Activated naive CD4-positive, alpha-beta T cell (primary cell): Measurements from ENCODE around the gene CFAP58.

Experiments
- DNase-seq, 4 experiments: peaks; one replicate each; lab custom pipeline; 2025; lab: John Stamatoyannopoulos, UW

CFAP58 gene

DNA sequence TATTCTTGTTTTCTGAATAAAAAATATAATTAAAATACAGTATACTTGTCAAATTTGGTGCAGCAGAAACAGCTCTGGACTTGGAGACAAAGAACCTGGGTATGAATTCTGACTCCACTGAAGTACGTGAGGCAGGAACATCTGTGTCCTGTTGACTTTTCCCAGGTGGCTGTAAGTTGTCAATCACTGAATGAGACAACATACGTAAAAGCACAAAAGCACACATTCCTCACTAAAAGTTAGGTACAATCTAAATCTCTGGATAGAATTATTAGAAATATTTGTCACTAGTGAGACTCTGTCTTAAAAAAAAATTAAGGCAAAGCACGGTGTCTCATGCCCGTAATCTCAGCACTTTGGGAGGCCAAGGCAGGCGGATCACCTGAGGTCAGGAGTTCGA, 18.1 kb downstream of the CFAP58 start:
- no peak for DNase-seq

DNA sequence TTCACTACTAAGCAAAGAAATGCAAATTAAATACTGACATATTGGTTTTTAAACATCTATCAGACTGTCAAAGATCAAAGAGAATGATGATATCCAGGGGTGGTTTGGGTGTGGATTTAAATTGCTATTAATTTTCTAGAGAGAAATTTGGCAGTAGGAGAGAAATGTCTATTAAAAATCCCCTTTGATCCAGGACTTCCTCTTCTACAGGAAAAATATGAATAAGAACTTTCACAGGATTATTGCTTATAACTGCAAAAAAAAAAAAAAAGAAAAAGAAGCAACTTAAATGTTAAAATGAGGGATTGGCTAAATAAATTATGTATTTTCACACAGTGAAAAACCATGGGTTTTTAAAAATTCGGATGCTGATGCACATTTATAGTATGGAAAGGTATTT, 21.0 kb downstream of the CFAP58 start:
- DNase-seq: no peak

DNA sequence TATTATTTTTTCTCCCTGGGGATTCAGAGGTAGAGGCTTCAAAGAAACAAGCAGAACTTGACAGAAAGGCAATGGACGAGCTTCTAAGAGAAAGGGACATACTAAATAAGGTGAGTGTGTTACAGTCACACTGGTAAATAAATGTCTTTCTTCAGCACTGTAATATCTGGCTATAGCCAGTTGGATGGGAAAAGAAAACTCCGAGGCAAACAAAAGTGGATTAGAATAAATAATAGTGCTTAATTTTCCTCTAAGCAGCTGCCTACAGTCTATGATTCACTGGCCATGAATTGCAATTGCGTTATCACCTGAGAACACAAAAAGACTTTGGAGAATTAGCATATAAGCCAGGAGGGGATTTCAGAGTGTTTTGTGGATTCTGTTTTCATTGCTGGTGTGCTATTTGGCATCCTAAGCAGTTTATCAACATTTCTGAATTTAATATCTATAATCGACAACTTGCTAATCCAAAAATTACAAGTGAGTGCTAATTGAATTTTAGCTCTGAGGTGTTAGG, 23.2 kb downstream of the CFAP58 start:
- DNase-seq: no peak

DNA sequence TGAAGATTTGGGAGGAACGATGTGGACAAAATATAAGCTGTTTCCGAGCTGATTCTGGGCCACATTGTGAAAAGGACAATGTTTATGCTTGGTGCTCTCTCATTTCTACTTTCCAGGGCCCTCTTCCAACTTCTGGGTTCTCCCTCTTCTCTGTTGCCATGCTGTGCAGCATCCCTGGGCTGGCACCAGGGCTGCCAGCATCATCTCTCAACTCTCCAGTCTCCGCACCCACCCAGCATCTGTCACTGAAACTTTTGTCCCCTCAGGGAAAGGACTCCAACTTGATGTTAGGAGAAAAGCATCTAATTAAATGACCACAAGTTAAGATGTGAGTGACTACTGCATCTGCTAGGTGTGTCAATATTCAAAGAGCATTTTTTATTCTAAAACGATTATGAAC, 26.7 kb downstream of the CFAP58 start:
- no peak for DNase-seq

DNA sequence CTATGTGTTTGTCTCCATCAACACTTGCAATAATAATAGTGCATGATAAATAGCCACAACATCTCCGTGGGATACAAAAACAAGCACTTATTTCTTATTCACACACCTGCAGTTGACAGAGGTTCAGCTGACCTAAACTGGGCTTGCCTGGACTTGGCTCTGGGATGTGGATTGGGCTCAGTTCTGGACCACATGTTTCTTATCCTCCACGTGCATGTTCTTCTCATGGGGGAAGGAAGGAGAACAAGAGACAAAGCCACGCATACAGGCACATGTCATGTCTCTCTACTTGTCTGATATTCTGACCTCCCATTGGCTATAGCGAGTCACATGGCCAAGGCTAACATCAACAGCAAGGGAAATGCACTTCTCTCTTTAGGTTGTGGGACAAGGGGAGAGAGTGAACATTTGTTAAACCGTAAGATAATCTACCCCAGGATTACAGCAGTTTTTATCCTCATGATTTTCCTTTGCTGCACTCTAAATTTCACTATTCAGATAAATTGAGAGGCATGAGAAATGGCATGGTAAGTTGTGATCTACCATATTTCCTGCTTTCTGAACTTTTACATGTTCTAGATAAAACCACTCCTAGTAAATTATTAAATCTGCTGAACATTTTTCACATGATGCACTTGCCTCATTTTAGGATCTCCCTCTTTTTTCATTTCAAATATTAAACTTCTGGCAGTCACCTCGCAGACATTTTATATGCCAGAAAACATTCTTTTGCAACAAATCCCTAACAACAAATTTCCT, 33.7 kb downstream of the CFAP58 start:
- no peak for DNase-seq

DNA sequence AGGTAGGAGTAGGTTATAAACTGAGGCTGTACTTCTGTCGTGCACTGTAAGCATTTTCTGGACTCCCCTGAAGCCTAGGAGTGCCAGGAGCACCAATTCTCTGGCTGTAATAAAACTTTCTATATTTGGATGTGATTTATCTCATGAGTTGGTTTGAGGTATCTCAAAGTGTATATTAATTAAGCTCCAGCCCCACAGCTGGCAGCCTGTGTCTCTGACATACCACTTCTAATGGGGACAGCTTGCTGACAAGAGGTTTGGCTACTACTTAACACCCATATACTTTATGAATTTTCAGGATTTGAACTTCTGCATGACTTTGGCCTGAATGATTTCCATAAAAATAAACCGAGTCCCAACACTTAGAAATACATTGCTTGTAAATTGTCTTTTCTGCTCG, 35.2 kb downstream of the CFAP58 start:
- no peak for DNase-seq

DNA sequence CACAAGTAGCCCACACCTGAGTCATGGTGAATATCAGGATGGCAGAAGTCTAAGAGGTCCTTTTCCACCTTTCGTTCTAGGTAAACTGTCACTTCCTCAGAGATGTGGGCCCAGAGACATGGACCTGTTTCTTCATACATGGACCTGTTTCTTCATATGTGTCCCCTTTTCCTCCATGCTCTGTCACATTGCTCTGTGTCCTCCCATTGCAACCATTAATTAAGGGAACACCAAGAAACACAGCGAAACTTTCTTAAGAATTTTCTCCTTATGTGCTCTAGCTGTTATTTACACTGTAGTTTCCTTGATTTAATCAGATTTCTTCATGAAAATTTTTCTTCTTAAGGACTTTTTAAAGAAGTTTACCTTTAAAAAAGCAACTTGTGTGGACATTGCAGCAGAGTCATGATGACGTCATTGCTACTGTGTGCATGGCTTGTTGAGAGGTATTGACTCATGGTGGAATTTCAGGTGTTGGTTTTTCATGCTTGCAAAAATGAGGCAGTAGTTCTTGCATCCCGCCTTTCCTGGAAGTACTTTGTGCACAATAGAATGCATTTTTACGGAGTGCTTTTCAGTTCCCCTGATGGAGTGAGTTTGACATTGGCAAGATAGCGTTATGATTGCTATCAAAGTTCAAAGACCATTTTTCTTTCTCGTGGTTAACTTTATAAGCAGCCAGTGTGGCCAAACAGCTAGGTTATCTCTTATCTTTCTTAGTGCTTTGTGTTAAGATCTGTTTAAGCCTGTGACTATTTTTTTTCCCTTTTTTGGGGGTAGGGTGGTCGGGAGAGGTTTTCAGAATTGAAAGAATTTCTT, 37.7 kb downstream of the CFAP58 start:
- DNase-seq: no peak

DNA sequence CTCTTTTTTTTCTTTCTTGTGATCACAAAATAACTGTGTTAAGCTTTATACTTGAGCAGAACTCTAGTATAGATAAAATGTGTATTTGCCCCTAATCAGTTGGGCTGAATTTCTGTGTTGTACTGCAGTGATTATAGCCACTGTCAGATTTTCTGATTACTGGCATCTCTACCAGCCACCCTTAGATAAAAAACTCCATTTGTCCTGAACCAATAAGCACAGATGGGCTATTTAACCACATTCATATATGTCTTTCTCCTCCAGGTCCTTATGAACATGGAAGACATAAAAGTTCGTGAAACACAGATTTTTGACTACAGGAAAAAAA, 38.3 kb downstream of the CFAP58 start:
- no peak for DNase-seq

DNA sequence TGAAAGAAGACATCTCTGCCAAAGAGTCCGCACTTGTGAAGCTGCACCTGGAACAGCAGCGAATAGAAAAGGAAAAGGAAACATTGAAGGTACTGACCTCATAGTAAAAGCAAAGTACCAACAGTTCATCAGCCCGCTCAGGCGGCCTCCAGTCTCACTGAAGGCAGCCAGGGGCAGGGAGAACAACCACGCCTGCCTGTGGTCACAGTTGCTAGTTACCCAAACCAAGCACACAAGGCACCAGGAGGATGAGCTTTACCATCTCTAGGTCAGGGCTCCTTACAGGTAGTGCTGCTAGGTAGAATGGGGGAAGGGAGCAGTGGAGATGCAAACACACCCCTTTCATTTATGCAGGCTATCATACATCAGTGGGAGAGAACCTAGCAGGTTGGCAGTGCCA, 39.8 kb downstream of the CFAP58 start:
- no peak for DNase-seq

DNA sequence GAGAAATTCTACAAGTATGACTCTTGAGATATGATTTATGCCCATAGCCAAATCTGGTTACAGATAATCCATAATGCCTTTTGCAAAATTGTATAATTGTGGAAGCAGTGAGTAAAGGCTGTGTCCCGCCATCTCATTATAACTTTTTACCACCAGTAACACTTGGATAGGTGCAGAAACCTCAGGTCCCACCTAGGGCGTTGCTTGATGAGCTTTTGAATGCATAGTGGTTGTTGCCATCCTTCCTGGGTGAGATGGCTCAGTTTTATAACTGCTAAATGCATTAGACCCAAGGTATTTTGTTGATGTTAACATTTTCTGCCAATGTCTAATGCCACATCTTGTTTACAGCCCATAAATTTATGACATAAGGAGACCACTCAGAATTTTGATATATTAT, 42.9 kb downstream of the CFAP58 start:
- no peak for DNase-seq

DNA sequence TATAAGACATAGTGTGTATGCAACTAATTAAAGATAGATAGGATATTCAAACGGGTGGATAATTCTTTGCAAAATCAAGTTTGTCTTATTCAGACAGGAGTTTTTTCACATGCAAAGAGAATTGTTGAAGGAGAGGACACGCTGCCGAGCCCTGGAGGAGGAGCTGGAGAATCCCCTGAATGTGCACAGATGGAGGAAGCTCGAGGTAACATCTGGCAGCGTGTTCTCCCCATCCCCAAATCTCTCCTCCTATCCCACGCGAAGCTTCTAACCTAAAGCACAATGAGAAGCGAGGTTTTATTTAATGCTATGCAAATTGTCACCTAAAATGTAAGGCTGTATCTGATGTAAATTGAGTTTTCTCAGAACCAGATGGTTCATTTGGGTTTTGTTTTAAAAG, 50.0 kb downstream of the CFAP58 start:
- DNase-seq: no peak

DNA sequence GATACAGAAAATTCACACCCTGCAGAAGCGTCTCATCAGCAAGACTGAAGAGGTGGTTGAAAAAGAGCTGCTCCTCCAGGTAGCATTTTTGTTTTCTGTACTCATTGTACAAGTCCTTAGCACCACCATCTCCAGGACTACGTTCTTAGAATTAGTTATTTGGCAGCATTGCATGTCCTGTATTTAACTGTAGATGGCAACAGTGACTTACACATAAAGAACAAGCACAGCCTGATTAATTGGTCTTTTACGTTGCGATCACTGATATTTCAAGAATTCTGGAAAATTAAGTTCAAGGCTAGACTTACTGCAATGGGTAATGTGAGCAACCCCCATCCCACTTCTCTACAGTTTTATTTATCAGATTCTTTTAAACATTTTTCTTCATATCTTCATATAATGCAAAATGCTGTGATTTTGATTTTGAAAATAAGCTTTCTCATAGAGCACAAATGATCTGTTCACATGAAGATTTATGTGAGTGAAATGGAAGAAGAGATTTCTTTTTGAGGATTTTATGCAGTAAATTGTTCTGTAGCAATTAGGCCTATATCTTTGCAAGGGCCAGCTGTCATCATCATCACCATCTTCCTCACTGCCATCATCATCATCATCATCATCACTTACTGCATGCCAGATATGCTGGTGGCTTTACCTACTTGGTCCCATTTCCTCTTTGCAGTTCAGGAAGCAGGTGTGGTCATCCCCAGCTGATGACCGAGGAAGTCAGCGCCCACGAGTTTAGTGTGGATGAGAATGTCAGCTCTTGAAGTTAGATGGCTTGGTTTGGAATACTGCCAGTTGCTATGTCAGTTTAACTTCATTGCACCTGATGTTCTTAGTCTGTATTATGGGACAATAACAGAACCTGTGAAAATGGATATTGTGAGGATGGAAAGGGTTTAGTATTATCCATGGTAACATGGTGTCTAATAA, 53.4 kb downstream of the CFAP58 start:
- no peak for DNase-seq

DNA sequence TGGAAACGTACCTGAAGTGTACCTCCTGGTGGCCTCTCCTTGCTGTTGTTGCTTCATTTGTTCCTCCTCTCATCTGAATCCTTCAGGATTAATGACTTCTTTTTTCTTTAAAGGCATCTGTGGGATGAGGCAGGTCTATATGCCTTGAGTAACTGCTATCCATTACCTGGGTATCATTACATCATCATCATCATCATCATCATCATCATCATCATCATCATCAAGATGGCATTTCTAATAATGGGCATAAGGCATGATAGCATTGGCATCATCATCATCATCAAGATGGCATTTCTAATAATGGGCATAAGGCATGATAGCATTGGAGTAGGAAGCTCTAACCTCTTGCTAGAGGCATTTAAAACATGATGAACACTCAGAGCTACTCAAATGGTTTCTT, 59.9 kb downstream of the CFAP58 start:
- no peak for DNase-seq

DNA sequence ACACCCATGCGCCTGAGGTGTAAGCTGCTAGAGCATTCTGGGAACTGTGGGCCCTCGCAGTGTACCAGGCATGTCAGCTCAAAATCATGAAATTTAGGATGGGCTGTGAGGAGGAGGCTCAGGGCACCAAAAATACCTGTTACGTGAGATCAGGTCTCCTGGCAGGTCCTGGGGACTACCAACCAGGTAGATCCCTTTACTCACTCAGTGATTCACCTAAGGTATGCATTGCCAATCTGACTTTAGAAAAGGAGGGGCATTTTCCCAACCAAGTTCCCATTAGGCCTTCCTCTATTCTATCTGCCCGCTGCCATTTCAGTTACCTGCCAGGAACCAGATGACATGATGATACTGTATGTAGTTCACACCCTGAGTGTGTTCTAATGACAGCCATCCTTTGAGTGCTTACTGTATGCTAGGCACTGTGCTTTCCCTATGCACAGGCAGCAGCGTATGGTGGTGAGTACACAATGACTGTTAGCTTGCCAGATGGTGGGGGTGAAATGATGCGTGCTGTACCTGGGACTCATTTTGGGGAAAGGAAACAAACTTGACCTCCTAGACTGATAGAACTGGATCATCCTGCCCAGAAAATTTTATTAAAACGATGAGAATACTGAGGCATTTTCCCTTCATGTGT, 62.0 kb downstream of the CFAP58 start:
- DNase-seq: no peak

DNA sequence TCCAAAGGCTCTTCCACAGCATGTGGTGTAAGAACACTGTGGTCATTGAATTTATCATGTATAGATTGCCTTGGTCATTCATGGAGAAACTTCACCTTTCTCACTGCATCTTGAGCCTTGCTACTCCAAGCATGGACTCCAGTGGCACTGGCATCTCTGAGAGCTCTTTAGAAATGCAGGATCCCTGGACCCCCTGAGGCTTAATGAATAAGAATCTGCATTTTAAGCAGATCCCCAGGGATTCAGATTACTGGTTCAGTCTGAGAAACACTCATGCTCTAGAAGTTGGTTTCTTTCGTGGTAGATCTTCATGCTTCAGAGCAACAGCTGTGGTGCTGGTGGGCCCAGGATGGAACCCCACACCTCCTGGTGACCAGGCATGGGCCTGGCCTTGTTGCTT, 63.2 kb downstream of the CFAP58 start:
- no peak for DNase-seq

DNA sequence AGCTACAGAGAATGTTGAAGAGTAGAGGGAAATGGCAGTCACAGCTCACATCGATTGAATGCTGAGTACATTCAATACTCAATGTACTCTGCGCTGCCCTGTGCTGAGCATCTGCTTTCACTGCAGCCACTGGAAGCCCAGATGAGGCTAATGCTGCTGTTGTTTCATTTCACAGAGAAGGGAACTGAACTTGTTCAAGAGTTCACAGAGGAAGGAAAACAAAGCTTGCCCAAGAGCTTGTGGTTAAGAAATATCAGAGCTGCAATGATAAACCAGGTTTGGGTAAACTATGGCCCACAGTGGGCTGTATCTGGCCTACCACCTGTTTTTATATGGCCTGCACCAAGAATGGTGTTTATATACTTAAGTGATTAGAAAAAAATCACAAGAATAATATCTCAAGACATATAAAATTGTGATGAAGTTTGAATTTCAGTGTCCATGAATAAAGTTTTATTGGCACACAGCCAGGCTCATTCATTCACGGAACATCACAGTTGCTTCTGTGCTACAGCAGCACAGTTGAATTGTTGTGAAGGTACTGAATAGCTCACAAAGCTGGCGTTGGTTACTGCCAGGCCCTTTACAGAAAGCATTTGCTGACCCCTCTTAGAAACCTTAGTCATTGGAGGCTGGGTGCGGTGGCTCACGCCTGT, 64.1 kb downstream of the CFAP58 start:
- DNase-seq: no peak

DNA sequence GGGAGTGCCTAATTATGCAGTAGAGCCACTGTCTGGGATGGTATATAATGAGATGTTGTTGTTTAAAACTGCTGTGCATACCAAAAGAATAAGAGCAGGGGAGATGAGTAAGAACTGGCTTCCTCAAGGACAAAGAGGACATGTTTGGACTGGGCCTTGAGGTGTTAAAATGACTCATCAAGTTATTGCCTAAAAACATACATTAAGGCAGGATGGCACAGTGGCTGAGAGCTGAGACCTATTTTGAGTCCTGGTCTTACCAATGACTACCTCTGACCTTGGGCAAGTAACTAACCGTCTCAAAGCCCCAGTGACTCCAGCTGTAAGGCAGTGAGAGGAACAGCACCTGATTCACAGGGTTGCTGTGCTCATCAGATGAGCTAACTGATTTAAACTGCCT, 71.1 kb downstream of the CFAP58 start:
- no peak for DNase-seq

DNA sequence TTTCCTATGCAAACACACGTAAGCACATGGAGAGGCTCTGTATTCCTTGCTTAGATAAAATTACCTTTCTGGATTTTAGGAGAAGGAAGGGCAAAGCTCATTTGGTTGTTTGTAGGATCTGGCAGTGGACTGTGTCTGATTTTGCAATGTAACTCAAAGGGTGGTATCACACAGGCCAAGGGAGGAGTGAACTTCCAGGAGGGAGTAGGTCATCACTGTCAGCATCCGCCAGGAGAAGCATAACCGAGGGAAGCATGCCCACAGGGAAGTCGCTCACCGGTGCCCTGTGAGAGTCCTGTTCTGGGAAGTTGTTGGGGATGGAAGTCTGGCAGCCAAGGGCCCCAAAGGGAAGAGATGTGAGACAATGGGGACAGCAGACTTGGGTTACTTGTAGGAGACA, 74.4 kb downstream of the CFAP58 start:
- DNase-seq: no peak

DNA sequence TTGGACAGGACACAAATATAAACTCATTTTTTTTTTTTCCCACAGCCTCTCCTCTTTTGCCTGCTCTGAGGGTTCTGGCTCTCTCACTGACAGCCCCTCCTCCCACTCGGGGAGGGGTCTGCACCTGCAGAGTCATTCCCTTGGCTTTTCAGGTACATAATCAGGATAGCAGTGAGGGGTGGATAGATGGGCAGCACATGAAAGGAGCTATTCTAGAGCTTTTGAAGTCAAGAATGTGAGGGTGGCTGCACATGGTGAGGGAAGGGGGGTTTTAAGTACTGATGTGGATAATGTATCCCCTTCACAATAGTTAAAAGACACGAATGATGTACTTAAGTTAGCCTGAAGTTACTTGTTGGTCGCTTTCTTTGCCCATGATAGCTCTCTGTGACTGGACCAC, 76.2 kb downstream of the CFAP58 start:
- DNase-seq: no peak

DNA sequence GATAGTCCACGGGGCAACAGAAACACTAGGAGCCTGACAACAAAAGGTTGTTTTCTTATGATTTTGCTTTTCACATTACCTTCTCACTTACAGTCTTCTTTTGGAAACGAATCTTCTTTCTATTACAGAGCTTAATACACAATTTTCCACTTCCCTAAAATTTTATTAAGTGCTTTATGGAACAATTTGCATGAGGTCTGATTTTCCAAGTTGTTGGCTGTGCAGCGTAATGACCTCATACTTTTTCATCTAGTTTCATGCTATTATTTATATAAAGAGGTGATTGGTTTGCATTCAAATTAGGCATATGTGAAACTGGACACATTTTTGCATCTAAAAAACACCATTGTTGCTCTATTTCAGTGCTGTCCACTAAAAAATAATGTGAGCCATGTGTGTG, 76.7 kb downstream of the CFAP58 start:
- DNase-seq: no peak

DNA sequence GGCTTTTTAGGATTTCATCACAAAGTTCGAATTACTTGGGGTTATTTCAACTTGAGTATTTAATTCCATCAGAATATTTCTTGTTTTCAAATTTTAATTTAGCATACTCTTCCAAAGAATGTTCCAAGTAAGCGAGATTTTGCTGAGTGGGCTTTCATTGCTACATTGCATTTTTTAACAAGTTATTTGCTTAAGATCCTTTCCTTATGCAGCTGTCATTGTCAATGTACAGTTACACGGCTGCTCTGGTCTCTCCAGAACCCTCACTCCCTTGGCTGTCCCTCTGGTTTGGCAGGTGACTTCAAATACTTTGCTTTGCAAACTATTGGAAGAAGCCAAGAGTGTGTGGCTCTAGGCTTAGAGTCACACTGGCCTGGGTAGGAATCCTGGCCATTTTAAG, 80.0 kb downstream of the CFAP58 start:
- DNase-seq: no peak
